ENCODE results near the gene CP.

DNA sequence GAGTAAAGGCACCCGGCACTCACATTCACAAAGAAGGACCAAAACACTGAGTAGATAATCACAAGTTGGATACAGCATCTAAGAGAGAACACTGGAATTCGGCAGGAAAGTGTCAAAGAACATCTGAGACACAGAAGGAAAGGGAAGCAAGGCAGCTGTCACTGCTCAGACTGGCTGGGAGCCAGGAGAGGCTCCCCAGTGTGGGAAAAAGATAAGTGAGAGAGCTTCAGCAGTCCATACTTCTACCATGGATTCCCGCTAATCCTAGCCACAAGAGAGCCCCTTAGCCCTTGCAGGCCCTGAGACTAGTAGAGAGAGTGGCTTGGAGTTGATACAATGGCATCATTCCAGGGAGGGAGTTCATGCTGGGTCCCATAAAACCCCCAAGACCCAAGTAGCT is 36.7 kb upstream of the CP start:
- TF ChIP-seq, protein P1, sequence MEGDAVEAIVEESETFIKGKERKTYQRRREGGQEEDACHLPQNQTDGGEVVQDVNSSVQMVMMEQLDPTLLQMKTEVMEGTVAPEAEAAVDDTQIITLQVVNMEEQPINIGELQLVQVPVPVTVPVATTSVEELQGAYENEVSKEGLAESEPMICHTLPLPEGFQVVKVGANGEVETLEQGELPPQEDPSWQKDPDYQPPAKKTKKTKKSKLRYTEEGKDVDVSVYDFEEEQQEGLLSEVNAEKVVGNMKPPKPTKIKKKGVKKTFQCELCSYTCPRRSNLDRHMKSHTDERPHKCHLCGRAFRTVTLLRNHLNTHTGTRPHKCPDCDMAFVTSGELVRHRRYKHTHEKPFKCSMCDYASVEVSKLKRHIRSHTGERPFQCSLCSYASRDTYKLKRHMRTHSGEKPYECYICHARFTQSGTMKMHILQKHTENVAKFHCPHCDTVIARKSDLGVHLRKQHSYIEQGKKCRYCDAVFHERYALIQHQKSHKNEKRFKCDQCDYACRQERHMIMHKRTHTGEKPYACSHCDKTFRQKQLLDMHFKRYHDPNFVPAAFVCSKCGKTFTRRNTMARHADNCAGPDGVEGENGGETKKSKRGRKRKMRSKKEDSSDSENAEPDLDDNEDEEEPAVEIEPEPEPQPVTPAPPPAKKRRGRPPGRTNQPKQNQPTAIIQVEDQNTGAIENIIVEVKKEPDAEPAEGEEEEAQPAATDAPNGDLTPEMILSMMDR (IDR thresholded peaks at IDR 0.05; ENCODE audit: insufficient read depth, low read length): no peak
- no peak for TF ChIP-seq SPI1 (IDR thresholded peaks at IDR 0.05; ENCODE audit: borderline replicate concordance, low read depth)

Data from HL-60 (cell line).